HEK293T (cell line): ENCODE data around the gene GRIK4.

ENCODE experiments used
- ARNT ChIP-seq: fragments of 450-650 bp; IDR thresholded peaks from 2 replicates; pipeline ENCODE4 v1.6.1; 2017; ENCODE audit warnings: mild to moderate bottlenecking
- BHLHE40 ChIP-seq: fragments of 450-650 bp; IDR thresholded peaks from 2 replicates; pipeline ENCODE4 v1.6.1; 2016; ENCODE audit warnings: mild to moderate bottlenecking, moderate library complexity, borderline replicate concordance
- ELF4 ChIP-seq: fragments of 450-650 bp; IDR thresholded peaks from 2 replicates; pipeline ENCODE4 v1.6.1; 2017; ENCODE audit warnings: antibody characterized with exemption
- FOXA1 ChIP-seq: fragments of 450-650 bp; IDR thresholded peaks from 2 replicates; pipeline ENCODE4 v1.6.1; 2016; ENCODE audit warnings: mild to moderate bottlenecking
- FOXK2 ChIP-seq: fragments of 450-650 bp; IDR thresholded peaks from 2 replicates; pipeline ENCODE4 v1.6.1; 2016; ENCODE audit warnings: mild to moderate bottlenecking
- HDGF ChIP-seq: fragments of 450-650 bp; IDR thresholded peaks from 2 replicates; pipeline ENCODE4 v1.6.1; 2017; ENCODE audit warnings: antibody characterized with exemption, borderline replicate concordance
- L3MBTL2 ChIP-seq: fragments of 450-650 bp; conservative IDR thresholded peaks from 2 replicates; pipeline ENCODE4 v1.6.1; 2016; ENCODE audit warnings: mild to moderate bottlenecking
- LEF1 ChIP-seq: fragments of 450-650 bp; IDR thresholded peaks from 2 replicates; pipeline ENCODE4 v1.6.1; 2017; ENCODE audit warnings: mild to moderate bottlenecking, borderline replicate concordance
- NFRKB ChIP-seq: fragments of 450-650 bp; IDR thresholded peaks from 2 replicates; pipeline ENCODE4 v1.6.1; 2016; ENCODE audit warnings: mild to moderate bottlenecking, moderate library complexity
- SUZ12 ChIP-seq: fragments of 450-650 bp; IDR thresholded peaks from 2 replicates; pipeline ENCODE4 v1.6.1; 2016; ENCODE audit warnings: mild to moderate bottlenecking
- TF ChIP-seq, protein P1 (sequence below): fragments of 450-650 bp; IDR thresholded peaks from 2 replicates; pipeline ENCODE4 v1.6.1; 2016

DNA sequence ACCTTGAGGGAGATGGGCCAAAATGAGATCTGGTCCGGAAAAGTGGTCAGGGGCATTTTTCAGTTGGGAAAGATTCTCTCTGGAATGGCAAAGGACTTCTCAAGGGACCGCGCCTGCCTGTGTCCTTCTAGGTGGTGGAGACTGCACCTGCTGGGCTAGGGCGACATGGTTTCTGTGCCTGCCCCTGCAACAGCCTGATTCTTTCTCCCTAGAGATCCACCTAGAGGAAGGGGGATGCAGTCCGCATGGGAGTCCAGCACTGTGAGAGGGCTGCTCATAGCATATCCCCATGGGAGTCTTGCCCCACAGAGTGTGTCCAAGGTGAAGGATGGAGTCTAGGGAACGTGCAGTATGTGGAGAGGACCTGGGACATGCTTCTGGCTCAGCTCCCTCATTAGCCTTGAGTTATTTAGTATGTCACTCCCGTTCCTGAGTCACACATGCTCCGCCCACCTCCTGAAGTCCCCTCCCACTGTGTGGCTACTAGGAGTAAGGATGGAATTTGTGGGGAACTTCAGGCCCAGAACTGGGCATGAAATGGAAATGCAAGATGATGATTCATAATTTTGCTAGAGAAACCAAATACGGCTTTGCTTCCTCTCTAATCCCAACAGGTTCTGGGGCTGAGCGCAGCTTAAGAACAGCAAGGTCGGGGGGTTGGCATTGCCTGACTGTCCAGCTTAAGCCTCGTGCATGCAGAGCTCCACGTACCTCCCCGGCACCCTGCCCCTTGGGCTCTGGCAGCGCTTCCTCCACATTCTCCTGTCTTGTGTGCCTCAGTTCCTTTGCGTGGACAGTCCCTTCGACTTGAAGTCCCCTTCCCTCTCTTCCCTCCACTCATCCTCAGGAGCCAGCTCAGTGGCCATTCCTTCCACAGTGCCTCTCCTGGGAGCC lies 35.0 kb downstream of the GRIK4 start:
- TF ChIP-seq HDGF (no peak), NFRKB (no peak), FOXA1 (no peak), FOXK2 (no peak), ELF4 (no peak), BHLHE40 (no peak), LEF1 (no peak), SUZ12 (no peak), L3MBTL2 (no peak), ARNT (no peak)
- TF ChIP-seq, protein P1, sequence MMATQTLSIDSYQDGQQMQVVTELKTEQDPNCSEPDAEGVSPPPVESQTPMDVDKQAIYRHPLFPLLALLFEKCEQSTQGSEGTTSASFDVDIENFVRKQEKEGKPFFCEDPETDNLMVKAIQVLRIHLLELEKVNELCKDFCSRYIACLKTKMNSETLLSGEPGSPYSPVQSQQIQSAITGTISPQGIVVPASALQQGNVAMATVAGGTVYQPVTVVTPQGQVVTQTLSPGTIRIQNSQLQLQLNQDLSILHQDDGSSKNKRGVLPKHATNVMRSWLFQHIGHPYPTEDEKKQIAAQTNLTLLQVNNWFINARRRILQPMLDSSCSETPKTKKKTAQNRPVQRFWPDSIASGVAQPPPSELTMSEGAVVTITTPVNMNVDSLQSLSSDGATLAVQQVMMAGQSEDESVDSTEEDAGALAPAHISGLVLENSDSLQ = no peak
